ENCODE data around the gene CD200. TPM values are rescaled to one million over a fixed set of nuclear protein-coding genes. Genes with fewer than 3 reads are reported as not detected.

The CD200 gene
- polyA plus RNA-seq, 1 experiment: 0.10 TPM

DNA sequence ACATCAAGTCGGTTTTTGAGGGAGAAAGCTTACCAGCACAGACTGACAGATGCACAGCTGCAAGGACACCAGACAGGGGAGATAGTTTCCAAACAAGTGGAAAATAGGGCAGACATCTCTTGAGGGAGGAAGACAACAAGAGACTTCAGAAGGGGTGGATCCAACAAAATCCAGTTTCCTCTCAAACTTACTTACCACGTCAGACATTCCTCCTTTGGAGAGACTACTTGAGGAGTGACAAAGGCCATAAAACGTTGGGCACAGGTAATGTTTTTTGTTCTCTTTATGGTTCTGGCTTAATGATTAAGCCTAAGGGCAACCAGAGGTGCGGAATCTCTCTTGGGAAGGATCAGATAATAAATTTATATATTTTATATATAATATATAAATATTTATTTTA, 76.1 kb downstream of the CD200 start:
- CTCF ChIA-PET: no interaction called here
- H3K36me3 ChIP-seq (ENCODE audit: control insufficient read depth, insufficient read depth, low read length): no peaks in the 10 kb centered on the region
- no peaks in the 10 kb centered on the region for H3K27me3 ChIP-seq (ENCODE audit: control insufficient read depth, insufficient read depth, low read length)
- TF ChIP-seq, protein P1, sequence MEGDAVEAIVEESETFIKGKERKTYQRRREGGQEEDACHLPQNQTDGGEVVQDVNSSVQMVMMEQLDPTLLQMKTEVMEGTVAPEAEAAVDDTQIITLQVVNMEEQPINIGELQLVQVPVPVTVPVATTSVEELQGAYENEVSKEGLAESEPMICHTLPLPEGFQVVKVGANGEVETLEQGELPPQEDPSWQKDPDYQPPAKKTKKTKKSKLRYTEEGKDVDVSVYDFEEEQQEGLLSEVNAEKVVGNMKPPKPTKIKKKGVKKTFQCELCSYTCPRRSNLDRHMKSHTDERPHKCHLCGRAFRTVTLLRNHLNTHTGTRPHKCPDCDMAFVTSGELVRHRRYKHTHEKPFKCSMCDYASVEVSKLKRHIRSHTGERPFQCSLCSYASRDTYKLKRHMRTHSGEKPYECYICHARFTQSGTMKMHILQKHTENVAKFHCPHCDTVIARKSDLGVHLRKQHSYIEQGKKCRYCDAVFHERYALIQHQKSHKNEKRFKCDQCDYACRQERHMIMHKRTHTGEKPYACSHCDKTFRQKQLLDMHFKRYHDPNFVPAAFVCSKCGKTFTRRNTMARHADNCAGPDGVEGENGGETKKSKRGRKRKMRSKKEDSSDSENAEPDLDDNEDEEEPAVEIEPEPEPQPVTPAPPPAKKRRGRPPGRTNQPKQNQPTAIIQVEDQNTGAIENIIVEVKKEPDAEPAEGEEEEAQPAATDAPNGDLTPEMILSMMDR (IDR thresholded peaks at IDR 0.05; ENCODE audit: insufficient read depth, low read depth, low read length): no peak
- POLR2A ChIA-PET: no interaction called here
- DNase-seq (ENCODE audit: low read depth): no peak
- H3K4me3 ChIP-seq (ENCODE audit: low read depth, low read length): no peak overlapping the region

- H3K36me3 ChIP-seq (ENCODE audit: control insufficient read depth, insufficient read depth, low read length): no peaks in the 10 kb centered on the region
- no peak for DNase-seq (ENCODE audit: low read depth)
- no peak overlapping the region for H3K4me3 ChIP-seq (ENCODE audit: low read depth, low read length)
- ChIA-PET POLR2A (no interaction called here), CTCF (no interaction called here)
- no peaks in the 10 kb centered on the region for H3K27me3 ChIP-seq (ENCODE audit: control insufficient read depth, insufficient read depth, low read length)
- TF ChIP-seq, protein P1 (IDR thresholded peaks at IDR 0.05; ENCODE audit: insufficient read depth, low read depth, low read length): no peak
These were observed 78.5 kb downstream of the CD200 start for GRCh38 chr3:112411425-112411824.

Other genes with a start within 250 kb of the CD200 start
- gene C3orf52, start 246.8 kb upstream of the CD200 start, polyA plus RNA-seq (2011; rRNA removed): 4.5 and 5.6 TPM in 2 replicates
- not detected in 2 replicates for gene GCSAM, start 199.9 kb upstream of the CD200 start, polyA plus RNA-seq (2011; rRNA removed)
- gene SLC9C1, start 38.9 kb upstream of the CD200 start, polyA plus RNA-seq (2011; rRNA removed): not detected in 2 replicates
- gene BTLA, start 166.3 kb downstream of the CD200 start, polyA plus RNA-seq (2011; rRNA removed): not detected in 2 replicates
- 29.6 and 51.4 TPM in 2 replicates for gene ATG3, start 228.8 kb downstream of the CD200 start, polyA plus RNA-seq (2011; rRNA removed)
- gene SLC35A5, start 228.9 kb downstream of the CD200 start, polyA plus RNA-seq (2011; rRNA removed): 29.4 and 57.7 TPM in 2 replicates

Measured in BJ (cell line).